ENCODE data around the gene CHST11. TPM values are rescaled to one million over a fixed set of nuclear protein-coding genes. Genes with fewer than 3 reads are reported as not detected.
A peak's percentile ranks its signal among the peaks of the same experiment; 100 is the strongest.

CHST11 gene
- total RNA-seq, 1 donor from 2014 or later = 46.2 TPM

DNA sequence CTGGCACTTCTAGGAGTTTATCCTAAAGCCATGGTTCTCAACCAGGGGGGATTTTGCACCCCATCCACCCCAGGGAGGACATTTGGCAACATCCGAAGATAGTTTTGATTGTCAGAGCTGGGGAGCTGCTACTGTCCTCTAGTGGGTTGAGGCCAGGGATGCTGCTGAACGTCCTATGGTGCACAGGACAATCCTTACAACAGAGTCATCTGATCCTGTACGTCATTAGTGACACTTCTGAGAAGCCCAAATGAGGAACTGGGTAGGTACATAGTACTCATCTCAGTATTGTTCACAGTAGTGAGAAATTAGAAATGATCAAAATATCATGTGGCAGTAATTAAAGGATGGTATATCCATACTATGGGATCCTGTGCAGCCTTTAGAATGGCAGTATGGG lies 185.1 kb downstream of the CHST11 start:
- ATAC-seq (peak; percentile 71 to 79), DNase-seq (peak; percentile 59)
- H3K36me3 ChIP-seq = no peaks in the 10 kb centered on the region
- no peaks in the 10 kb centered on the region for H3K9me3 ChIP-seq
- no peaks in the 10 kb centered on the region for H3K27me3 ChIP-seq (ENCODE audit: low read depth)
- TF ChIP-seq, protein P1, sequence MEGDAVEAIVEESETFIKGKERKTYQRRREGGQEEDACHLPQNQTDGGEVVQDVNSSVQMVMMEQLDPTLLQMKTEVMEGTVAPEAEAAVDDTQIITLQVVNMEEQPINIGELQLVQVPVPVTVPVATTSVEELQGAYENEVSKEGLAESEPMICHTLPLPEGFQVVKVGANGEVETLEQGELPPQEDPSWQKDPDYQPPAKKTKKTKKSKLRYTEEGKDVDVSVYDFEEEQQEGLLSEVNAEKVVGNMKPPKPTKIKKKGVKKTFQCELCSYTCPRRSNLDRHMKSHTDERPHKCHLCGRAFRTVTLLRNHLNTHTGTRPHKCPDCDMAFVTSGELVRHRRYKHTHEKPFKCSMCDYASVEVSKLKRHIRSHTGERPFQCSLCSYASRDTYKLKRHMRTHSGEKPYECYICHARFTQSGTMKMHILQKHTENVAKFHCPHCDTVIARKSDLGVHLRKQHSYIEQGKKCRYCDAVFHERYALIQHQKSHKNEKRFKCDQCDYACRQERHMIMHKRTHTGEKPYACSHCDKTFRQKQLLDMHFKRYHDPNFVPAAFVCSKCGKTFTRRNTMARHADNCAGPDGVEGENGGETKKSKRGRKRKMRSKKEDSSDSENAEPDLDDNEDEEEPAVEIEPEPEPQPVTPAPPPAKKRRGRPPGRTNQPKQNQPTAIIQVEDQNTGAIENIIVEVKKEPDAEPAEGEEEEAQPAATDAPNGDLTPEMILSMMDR (IDR thresholded peaks at IDR 0.05) = no peak
- H3K4me1 ChIP-seq = peaks cover 22% of the 10 kb centered on the region
- intact Hi-C loops (cut with DNase I) = no loop called here
- peak overlapping the region; percentile 77 for H3K27ac ChIP-seq
- no peak overlapping the region for H3K4me3 ChIP-seq

DNA sequence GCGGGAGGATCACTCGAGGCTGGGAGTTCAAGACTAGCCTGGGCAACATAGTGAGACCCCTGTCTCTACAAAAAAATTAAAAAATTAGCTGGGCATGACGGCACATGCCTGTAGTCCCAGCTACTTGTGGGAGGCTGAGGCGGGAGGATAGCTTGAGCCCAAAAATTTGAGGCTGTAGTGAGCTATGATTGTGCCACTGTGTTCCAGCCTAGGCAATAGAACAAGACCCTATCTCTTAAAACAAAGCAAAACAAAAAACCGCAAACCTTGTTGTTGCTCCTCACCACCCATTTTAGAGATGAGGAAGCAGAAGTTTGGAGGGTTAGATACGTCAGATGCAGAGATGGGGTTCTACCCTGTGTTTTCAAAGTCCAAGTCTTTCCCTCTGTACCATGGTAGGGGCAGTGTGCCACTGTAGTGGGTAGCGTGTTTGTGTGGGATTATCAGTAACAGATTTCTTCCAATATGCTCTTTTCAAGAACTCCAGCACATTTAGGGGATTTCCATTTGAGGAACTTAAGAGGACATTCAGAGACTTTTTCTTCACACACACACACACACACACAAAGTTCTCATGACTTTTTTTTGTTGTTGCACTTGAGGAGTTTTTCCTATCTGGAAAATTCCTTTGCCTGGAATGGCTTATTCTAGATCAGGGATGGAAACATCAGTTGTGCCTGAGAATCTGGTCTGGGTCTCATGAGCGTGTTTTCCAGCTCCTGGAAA lies 186.5 kb downstream of the CHST11 start:
- ATAC-seq (peak; percentile 39 to 45), DNase-seq (no peak)
- H3K4me3 ChIP-seq = no peak overlapping the region
- TF ChIP-seq, protein P1 (IDR thresholded peaks at IDR 0.05) = no peak
- no peaks in the 10 kb centered on the region for H3K9me3 ChIP-seq
- H3K27me3 ChIP-seq (ENCODE audit: low read depth) = no peaks in the 10 kb centered on the region
- peaks cover 22% of the 10 kb centered on the region for H3K4me1 ChIP-seq
- intact Hi-C loops (cut with DNase I) = no loop called here
- H3K27ac ChIP-seq = peak overlapping the region; percentile 77
- H3K36me3 ChIP-seq = no peaks in the 10 kb centered on the region

DNA sequence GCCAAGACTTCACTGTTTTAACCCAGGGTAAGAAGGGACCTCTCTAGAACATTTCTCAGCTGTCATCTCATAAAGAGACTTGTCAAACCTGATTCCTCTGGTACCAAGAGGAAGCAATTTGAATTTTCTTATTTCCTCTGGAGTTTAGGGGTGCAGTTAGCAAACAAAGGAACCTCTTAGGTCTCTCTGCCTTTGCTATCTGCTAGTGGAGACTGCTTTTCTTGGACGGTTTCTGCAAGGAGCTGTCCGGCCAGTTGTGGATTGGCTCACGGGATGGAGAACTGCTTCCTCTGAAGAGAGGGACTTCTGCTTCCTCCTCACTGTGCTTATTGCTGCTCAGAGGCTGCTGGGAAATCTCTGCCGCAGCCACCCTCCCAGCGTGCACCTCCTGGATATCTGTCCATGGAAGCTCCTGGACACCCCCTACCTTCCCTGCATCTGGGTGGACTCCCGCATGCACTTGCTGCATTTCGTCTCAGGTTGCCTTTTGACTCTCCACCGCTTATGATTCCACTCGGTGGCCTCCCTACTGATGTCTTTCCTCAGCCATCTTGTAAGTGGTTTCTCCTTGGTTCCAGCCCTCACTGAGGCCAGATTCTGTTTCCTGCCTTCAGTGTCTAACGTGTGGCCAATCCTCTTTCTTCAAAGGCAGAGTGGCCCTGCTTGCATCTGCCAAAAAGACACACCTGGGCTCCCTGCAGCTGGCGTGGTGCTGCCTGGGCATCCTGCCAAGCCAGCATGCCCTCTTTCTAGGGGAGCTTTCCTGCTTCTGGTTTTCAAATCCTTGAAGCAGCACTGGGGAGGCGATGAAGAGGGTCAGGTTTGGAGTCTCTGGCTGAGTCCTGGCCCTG lies 187.3 kb downstream of the CHST11 start:
- Histone ChIP-seq H3K9me3 (no peaks in the 10 kb centered on the region), H3K27ac (peak overlapping the region; percentile 77), H3K27me3 (ENCODE audit: low read depth) (no peaks in the 10 kb centered on the region), H3K4me3 (no peak overlapping the region), H3K4me1 (peaks cover 22% of the 10 kb centered on the region), H3K36me3 (no peaks in the 10 kb centered on the region)
- ATAC-seq (peak; percentile 66 to 73), DNase-seq (peak; percentile 61)
- TF ChIP-seq, protein P1 (IDR thresholded peaks at IDR 0.05) = no peak
- intact Hi-C loops (cut with DNase I) = no loop called here

DNA sequence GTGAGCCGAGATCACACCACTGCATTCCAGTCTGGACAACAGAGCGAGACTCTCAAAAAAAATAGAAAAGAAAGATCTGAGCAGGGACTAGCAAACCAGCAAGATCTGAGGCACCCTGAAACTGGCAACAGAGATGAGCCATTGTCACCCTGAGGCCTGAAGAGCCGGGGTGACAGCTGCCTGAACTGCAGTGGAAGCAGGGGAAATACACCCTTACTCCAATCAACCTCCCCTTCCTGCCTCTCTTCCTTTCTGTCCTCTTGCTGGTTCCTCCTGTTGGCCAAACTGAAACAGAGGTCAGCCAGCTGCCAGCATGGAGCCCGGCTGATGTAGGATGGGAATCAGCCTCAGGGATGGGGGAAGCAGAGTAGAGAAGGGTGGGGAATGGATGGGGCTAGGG lies 192.0 kb downstream of the CHST11 start:
- Histone ChIP-seq H3K9me3 (no peaks in the 10 kb centered on the region), H3K36me3 (no peaks in the 10 kb centered on the region), H3K4me3 (no peak overlapping the region), H3K27me3 (ENCODE audit: low read depth) (no peaks in the 10 kb centered on the region), H3K4me1 (peaks cover 41% of the 10 kb centered on the region), H3K27ac (no peak overlapping the region)
- intact Hi-C loops (cut with DNase I) = no loop called here
- TF ChIP-seq, protein P1 (IDR thresholded peaks at IDR 0.05) = no peak
- peak in 1 of 2 donors; percentile 21 for ATAC-seq
- DNase-seq = no peak

DNA sequence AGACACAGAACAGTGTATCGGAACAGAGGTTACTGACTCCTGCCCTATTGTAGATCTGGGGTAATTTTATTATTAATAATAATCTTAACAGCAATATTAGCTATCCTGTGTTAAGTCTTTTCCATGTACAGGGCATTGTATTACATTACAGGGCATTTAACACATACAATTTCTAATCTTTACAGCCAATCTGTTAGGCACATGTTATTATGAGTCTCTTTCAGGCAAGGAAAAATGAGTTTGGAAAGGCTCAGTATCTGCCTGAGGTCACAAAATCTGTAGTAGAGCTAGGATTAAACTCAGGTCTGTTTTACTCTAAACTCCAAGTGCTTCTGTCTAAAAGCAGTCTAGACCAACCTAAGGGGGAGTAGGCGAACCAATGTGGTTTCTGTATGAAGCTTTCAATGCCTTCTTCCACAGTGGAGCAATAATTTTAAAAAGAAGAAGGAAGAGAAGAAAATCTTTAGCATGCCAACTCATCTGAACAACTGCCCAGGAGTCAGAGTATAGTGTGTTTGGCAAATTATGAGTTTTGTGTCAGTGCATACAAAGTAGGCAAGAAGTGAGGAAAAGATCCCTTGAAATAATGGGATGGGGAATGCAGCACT lies 192.6 kb downstream of the CHST11 start:
- H3K4me3 ChIP-seq = no peak overlapping the region
- peak in 1 of 2 donors; percentile 25 for ATAC-seq
- H3K27ac ChIP-seq = peak overlapping the region; percentile 24
- H3K36me3 ChIP-seq = no peaks in the 10 kb centered on the region
- H3K4me1 ChIP-seq = peaks cover 36% of the 10 kb centered on the region
- TF ChIP-seq, protein P1 (IDR thresholded peaks at IDR 0.05) = no peak
- no peaks in the 10 kb centered on the region for H3K27me3 ChIP-seq (ENCODE audit: low read depth)
- no peak for DNase-seq
- H3K9me3 ChIP-seq = no peaks in the 10 kb centered on the region
- intact Hi-C loops (cut with DNase I) = no loop called here

All from lower lobe of right lung (tissue), 2 donors.